ENCODE measurements around the gene ST7. TPM values are rescaled to one million over a fixed set of nuclear protein-coding genes. Genes with fewer than 3 reads are reported as not detected.

The ST7 gene
- total RNA-seq, 1 donor from 2014 or later: 12.9 TPM

DNA sequence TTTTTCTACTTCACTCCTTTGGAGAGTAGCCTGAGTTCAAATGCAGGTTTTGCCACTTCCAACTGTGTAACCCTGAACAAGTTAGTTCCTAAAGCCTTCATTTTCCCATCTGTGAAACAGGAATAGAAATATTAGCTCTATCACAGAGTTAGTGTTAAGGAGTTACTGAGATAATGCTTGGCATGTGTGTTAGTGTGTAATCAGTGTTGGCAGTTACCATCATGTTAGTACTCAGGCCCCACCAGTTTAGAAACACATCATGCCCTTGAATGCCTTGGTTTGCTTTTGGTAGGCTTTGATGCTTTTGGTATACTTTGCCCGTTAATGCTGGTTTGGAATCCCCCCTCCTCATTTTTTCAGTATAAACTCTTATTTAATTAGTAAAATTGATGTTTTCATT lies 249.9 kb downstream of the ST7 start:
- TF ChIP-seq, protein P1, sequence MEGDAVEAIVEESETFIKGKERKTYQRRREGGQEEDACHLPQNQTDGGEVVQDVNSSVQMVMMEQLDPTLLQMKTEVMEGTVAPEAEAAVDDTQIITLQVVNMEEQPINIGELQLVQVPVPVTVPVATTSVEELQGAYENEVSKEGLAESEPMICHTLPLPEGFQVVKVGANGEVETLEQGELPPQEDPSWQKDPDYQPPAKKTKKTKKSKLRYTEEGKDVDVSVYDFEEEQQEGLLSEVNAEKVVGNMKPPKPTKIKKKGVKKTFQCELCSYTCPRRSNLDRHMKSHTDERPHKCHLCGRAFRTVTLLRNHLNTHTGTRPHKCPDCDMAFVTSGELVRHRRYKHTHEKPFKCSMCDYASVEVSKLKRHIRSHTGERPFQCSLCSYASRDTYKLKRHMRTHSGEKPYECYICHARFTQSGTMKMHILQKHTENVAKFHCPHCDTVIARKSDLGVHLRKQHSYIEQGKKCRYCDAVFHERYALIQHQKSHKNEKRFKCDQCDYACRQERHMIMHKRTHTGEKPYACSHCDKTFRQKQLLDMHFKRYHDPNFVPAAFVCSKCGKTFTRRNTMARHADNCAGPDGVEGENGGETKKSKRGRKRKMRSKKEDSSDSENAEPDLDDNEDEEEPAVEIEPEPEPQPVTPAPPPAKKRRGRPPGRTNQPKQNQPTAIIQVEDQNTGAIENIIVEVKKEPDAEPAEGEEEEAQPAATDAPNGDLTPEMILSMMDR (IDR thresholded peaks at IDR 0.05; ENCODE audit: insufficient read depth, low read length, severe bottlenecking): no peak
- Histone ChIP-seq H3K4me3 (ENCODE audit: low read depth, low read length) (no peak overlapping the region), H3K36me3 (ENCODE audit: control insufficient read depth, insufficient read depth, low read length) (peaks cover 1% of the 10 kb centered on the region), H3K27me3 (ENCODE audit: control insufficient read depth, insufficient read depth, low read length) (no peaks in the 10 kb centered on the region)
- DNase-seq (ENCODE audit: low read depth) (no peak), FAIRE-seq (no peak)

DNA sequence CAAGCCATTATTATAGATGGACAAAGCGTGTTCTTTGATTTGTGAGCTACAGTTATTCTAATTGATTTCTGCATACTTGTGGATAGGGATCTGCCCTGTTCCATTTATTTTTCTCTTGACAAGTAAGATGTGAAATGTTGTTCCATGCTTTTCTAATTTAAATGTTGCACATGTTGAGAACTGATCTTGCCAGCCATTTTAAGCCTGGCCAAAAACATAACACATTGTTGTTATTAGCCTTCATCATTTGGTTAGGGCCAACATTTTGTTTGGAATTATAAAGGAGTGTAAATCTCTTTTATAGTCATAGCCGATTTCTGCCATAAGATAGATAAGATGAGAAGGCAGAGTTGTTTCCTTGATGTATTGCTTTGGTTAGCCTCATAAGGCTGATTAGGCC lies 252.6 kb downstream of the ST7 start:
- Histone ChIP-seq H3K4me3 (ENCODE audit: low read depth, low read length) (no peak overlapping the region), H3K36me3 (ENCODE audit: control insufficient read depth, insufficient read depth, low read length) (no peaks in the 10 kb centered on the region), H3K27me3 (ENCODE audit: control insufficient read depth, insufficient read depth, low read length) (no peaks in the 10 kb centered on the region)
- no peak for FAIRE-seq
- TF ChIP-seq, protein P1 (IDR thresholded peaks at IDR 0.05; ENCODE audit: insufficient read depth, low read length, severe bottlenecking): no peak
- no peak for DNase-seq (ENCODE audit: low read depth)

DNA sequence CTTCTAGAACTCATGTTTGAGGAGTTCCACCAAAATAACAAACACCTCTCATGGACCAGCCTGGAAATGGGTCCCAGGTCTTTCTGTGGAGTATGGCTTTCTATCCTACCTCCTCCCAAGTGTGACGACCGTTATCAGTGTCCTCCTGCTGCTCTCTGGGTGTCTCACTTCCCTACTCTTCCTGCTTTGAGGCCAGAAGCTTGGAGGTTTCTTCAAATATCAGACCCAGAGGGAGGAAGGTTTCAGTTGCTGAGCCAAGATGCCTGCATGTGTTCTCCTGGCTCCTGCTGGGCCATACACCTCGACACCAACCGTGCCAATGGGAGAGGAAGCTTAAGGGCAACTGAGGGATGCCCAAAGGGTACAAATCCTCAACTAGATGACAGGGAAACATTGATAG lies 255.0 kb downstream of the ST7 start:
- TF ChIP-seq, protein P1 (IDR thresholded peaks at IDR 0.05; ENCODE audit: insufficient read depth, low read length, severe bottlenecking): no peak
- no peak overlapping the region for H3K4me3 ChIP-seq (ENCODE audit: low read depth, low read length)
- DNase-seq (ENCODE audit: low read depth) (no peak), FAIRE-seq (no peak)
- H3K27me3 ChIP-seq (ENCODE audit: control insufficient read depth, insufficient read depth, low read length): no peaks in the 10 kb centered on the region
- no peaks in the 10 kb centered on the region for H3K36me3 ChIP-seq (ENCODE audit: control insufficient read depth, insufficient read depth, low read length)

DNA sequence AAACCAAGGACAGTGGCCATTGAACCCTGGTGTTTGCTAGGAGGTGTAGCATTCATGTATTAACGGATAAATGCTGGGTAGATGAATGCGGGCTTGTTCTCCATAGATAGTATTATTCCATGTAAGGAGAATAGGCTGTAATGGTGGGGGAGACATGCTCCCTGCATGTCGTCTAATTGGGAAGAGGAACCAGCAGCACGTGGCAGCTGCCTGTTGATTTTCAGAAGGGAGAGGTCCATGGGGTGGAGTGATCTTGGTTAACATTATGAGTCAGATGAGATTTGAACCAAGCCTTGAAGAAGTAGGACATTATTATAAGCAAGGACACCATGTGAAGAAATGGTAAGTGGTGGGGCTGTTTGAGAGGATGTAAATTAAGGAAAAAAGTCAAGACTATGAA lies 257.1 kb downstream of the ST7 start:
- no peaks in the 10 kb centered on the region for H3K36me3 ChIP-seq (ENCODE audit: control insufficient read depth, insufficient read depth, low read length)
- no peaks in the 10 kb centered on the region for H3K27me3 ChIP-seq (ENCODE audit: control insufficient read depth, insufficient read depth, low read length)
- no peak for FAIRE-seq
- no peak for DNase-seq (ENCODE audit: low read depth)
- no peak overlapping the region for H3K4me3 ChIP-seq (ENCODE audit: low read depth, low read length)
- TF ChIP-seq, protein P1 (IDR thresholded peaks at IDR 0.05; ENCODE audit: insufficient read depth, low read length, severe bottlenecking): no peak

DNA sequence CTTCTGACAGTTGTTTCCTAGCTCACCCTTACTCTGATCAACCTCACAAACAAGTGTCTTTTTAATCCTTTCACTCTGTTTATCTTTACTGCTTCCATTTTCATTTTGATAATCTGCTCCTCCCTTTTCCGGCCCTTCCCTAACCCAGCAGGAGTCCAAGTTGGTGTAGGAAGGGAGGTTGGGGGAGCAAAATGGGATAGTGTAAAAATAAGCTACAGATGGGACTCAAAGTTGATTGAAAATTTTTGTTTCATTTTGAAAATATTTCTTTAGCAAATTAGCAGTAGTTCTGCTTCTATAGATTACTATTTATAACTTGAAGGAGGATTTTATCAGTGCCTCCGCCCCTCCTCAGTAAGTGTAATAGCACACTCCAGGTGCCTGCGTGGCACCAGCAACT lies 257.6 kb downstream of the ST7 start:
- H3K27me3 ChIP-seq (ENCODE audit: control insufficient read depth, insufficient read depth, low read length): no peaks in the 10 kb centered on the region
- DNase-seq (ENCODE audit: low read depth) (no peak), FAIRE-seq (no peak)

DNA sequence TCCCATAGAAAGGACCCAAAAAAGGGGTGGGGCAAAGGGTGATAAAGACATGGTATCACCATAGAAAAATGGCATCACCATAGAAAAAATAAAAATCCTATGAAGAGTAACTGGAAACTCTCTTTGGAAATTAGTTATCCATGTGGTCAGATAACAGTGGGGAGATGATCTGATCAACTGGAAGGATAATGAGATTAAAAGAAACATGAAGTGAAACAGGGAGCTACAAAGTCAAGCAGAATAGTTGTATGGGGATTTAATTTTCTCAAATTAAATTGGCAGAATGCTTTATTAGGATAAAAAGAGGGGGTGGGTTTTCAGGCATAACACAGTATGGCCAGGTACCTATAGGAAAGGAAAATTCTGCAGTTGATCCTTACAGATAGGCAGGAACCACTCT lies 258.3 kb downstream of the ST7 start:
- H3K27me3 ChIP-seq (ENCODE audit: control insufficient read depth, insufficient read depth, low read length): no peaks in the 10 kb centered on the region
- no peak for FAIRE-seq
- TF ChIP-seq, protein P1 (IDR thresholded peaks at IDR 0.05; ENCODE audit: insufficient read depth, low read length, severe bottlenecking): no peak
- DNase-seq (ENCODE audit: low read depth): no peak
- H3K36me3 ChIP-seq (ENCODE audit: control insufficient read depth, insufficient read depth, low read length): no peaks in the 10 kb centered on the region
- H3K4me3 ChIP-seq (ENCODE audit: low read depth, low read length): no peak overlapping the region

More for the DNA sequence above, 257.6 kb downstream of the ST7 start:
- Histone ChIP-seq H3K36me3 (ENCODE audit: control insufficient read depth, insufficient read depth, low read length) (no peaks in the 10 kb centered on the region), H3K4me3 (ENCODE audit: low read depth, low read length) (no peak overlapping the region)
- TF ChIP-seq, protein P1 (IDR thresholded peaks at IDR 0.05; ENCODE audit: insufficient read depth, low read length, severe bottlenecking): no peak

Measured in bronchial epithelial cell (primary cell).